ENCODE results near the gene RPTOR. TPM values are rescaled to one million over a fixed set of nuclear protein-coding genes. Genes with fewer than 3 reads are reported as not detected.

RPTOR gene
- total RNA-seq, 4 donors from 2014 or later, result 34.1 to 65.8 (median 43.6) TPM

DNA sequence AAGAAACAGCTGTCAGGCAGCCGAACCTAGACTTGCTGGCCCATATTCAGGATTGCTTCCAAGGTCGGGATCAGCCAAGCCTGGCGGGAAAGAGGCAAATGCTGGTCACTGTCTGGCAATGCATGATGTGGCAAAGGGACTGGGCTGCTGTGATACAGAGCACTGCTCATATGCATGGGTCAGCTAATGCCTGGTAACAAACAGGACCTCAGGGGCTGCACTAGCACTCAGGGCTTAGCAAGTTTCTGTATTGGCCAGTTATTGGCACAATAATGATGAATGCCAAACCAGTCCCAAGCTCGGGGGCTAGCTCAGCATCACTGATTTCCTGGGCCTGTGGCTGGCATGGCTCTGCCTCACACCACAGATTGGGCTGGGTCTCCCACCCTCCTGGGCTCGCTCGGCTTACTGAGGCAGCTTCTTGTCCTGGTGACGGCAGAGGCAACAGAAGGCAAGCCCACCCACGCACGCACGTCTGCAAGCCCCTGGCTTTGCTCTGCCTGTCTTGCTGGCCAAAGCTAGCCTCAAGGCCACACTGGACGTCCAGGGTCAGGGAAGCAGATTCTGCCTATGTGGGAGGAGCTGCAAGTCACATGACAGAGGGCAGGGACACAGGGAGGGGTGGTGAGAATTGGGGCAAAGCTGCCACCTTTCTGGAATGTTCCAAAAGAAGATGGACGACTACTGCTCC, 21.4 kb upstream of the RPTOR start:
- intact Hi-C loops (cut with DNase I), result no loop called here
- Histone ChIP-seq H3K36me3 (no peaks in the 10 kb centered on the region), H3K9me3 (no peaks in the 10 kb centered on the region), H3K4me3 (no peak overlapping the region), H3K27me3 (peaks cover 0 to 36% (median 0%) of the 10 kb centered on the region in 4 donors), H3K27ac (replicated peaks in 1 of 4) (no peak overlapping the region), H3K4me1 (no peaks in the 10 kb centered on the region)
- DNase-seq (ENCODE audit: extremely low spot score), result no peak
- 78% methylated on average over 6 of the region's 12 CpGs for WGBS
- TF ChIP-seq POLR2AphosphoS5 (IDR thresholded peaks at IDR 0.05) (no peak), POLR2A (IDR thresholded peaks at IDR 0.05; ENCODE audit: low read depth) (no peak), EP300 (IDR thresholded peaks at IDR 0.05) (no peak)
- TF ChIP-seq, protein P1, sequence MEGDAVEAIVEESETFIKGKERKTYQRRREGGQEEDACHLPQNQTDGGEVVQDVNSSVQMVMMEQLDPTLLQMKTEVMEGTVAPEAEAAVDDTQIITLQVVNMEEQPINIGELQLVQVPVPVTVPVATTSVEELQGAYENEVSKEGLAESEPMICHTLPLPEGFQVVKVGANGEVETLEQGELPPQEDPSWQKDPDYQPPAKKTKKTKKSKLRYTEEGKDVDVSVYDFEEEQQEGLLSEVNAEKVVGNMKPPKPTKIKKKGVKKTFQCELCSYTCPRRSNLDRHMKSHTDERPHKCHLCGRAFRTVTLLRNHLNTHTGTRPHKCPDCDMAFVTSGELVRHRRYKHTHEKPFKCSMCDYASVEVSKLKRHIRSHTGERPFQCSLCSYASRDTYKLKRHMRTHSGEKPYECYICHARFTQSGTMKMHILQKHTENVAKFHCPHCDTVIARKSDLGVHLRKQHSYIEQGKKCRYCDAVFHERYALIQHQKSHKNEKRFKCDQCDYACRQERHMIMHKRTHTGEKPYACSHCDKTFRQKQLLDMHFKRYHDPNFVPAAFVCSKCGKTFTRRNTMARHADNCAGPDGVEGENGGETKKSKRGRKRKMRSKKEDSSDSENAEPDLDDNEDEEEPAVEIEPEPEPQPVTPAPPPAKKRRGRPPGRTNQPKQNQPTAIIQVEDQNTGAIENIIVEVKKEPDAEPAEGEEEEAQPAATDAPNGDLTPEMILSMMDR (IDR thresholded peaks at IDR 0.05), result no peak

DNA sequence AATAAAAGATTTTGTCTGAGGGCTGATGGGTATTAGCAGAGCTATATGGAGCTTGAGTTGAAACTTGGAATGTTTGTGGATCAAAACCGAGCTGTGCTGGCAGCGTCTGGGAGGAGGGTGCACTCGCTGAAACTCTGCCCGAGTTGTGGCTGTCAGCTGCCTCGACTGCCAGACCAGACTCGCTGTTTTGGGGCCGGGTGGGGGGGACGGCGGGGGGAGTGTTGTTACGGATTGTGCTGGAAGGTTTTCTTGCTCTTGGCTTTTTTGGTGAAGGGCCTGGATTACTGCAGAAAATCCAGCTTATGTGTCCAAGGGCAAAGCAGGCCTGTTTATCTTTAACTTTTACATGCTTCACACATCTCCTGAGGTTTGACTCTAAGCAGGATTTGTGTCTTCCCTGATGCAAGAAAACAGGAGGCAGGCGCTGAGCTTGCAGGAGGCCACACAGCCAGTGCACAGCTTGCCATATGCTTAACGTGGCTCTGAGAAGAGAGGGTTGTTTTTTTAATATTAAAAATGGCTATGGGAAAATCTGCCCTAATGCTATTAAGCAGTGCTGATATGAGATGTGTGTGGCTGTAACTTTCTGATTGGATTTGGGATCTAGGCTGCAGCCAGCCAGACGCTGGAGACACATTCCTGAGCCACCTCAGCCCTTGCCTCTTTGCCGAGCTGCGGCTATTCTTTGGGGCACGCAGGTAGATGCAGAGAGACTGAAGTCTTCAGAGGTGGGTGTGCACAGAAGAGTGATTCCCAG, 20.5 kb upstream of the RPTOR start:
- Histone ChIP-seq H3K9me3 (no peaks in the 10 kb centered on the region), H3K4me3 (no peak overlapping the region), H3K36me3 (no peaks in the 10 kb centered on the region), H3K4me1 (peaks cover 0 to 4% (median 0%) of the 10 kb centered on the region in 4 donors), H3K27me3 (peaks cover 0 to 45% (median 1%) of the 10 kb centered on the region in 4 donors), H3K27ac (replicated peaks in 1 of 4) (no peak overlapping the region)
- TF ChIP-seq, protein P1 (IDR thresholded peaks at IDR 0.05), result no peak
- TF ChIP-seq EP300 (IDR thresholded peaks at IDR 0.05) (no peak), POLR2AphosphoS5 (IDR thresholded peaks at IDR 0.05) (no peak), POLR2A (IDR thresholded peaks at IDR 0.05; ENCODE audit: low read depth) (no peak)
- 66% methylated on average over 16 of the region's 16 CpGs for WGBS
- intact Hi-C loops (cut with DNase I), result no loop called here
- no peak for DNase-seq (ENCODE audit: extremely low spot score)

DNA sequence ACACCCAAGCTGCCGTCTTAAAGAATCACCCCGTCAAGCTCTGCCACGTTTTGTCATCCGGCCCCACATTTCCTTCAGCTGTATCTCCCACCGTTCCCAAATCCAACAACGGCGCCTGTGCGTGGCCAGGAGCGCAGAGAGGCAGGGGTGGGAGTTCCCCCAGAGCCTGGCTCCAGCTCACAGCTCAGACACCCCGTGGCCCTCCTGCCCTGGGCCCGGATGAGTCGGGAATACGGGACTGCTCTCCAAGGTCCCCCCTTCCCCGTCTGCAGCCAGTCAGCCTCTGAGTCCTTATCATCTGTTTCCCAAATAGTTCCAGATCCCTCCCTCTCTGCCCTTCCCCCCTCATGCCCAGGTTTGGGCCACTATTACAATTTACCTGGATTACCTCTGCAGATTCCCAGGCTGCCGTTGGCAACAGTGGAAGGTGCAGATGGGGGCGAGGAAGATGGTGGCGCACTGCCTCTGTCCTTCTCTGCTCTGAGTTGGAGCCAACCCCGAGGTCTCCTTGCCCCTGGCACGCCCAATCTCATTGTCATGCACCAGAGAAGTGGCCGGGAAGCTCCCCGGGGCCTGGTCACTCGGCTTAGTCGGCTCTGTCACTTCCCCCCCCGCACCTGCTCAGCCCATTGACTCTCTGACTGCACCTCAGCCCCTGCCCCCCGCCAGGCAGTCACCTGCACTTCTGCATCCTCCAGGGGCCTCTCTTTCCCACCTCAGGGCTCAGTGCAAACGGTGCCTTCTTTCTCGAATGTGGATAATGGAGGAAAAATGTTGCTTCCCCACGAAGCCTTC, 18.3 kb upstream of the RPTOR start:
- peaks cover 0 to 5% (median 0%) of the 10 kb centered on the region in 4 donors for H3K4me1 ChIP-seq
- no peak for DNase-seq (ENCODE audit: extremely low spot score)
- no peak for TF ChIP-seq POLR2AphosphoS5 (IDR thresholded peaks at IDR 0.05)
- no peak for TF ChIP-seq POLR2A (IDR thresholded peaks at IDR 0.05; ENCODE audit: low read depth)
- no peak for TF ChIP-seq EP300 (IDR thresholded peaks at IDR 0.05)
- TF ChIP-seq, protein P1 (IDR thresholded peaks at IDR 0.05), result no peak
- no peak overlapping the region for H3K4me3 ChIP-seq
- 47% methylated on average over 24 of the region's 28 CpGs for WGBS
- H3K27me3 ChIP-seq, result peaks cover 0 to 66% (median 3%) of the 10 kb centered on the region in 4 donors
- no peaks in the 10 kb centered on the region for H3K9me3 ChIP-seq
- no peaks in the 10 kb centered on the region for H3K36me3 ChIP-seq
- intact Hi-C loops (cut with DNase I), result no loop called here
- H3K27ac ChIP-seq (replicated peaks in 1 of 4), result no peak overlapping the region

DNA sequence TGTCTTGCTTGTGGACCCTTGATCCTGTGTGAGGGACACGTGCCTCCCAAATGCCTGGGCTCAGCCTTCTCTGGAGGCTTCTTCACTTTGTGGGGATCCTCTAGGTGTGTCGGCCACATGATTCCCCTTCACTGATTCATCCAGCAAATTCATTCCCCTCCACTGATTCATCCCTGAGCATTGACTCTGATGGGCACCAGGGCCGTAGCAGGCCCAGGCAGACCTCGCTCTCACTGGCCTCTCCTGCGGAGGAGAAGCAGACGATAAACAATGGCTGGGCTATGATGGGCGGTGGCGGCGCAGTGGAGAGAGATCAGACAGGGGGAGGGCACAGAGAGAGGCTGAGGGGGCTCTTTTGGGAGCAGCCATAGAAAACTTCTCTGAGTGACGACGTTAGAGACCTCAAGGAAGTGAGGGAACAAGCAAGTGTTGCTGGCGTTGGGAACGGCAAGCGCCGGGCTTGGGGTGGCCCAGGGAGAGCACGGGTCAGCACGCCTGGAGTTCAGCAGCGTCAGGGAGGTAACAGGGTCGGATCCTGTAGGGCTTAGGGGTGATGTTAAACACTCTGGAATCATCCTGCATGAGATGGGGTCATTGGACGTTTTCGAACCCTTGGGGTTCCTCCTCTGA, 17.5 kb upstream of the RPTOR start:
- Histone ChIP-seq H3K36me3 (no peaks in the 10 kb centered on the region), H3K27ac (replicated peaks in 1 of 4) (no peak overlapping the region), H3K27me3 (peaks cover 0 to 74% (median 3%) of the 10 kb centered on the region in 4 donors), H3K9me3 (no peaks in the 10 kb centered on the region), H3K4me1 (peaks cover 0 to 5% (median 0%) of the 10 kb centered on the region in 4 donors), H3K4me3 (no peak overlapping the region)
- intact Hi-C loops (cut with DNase I), result no loop called here
- TF ChIP-seq, protein P1 (IDR thresholded peaks at IDR 0.05), result no peak
- TF ChIP-seq POLR2AphosphoS5 (IDR thresholded peaks at IDR 0.05), result no peak
- TF ChIP-seq POLR2A (IDR thresholded peaks at IDR 0.05; ENCODE audit: low read depth), result no peak
- TF ChIP-seq EP300 (IDR thresholded peaks at IDR 0.05), result no peak
- WGBS, result 79% methylated on average over 19 of the region's 21 CpGs
- DNase-seq (ENCODE audit: extremely low spot score), result no peak

Data from esophagus muscularis mucosa (tissue), 4 donors.